Bronchial epithelial cell (primary cell): ENCODE results near the gene TNP2. TPM values are rescaled to one million over a fixed set of nuclear protein-coding genes. Genes with fewer than 3 reads are reported as not detected.
A peak's percentile ranks its signal among the peaks of the same experiment; 100 is the strongest.
"Not testable (repeated sequence)": the region's sequence is repeated elsewhere in the genome, so short reads cannot be mapped to it uniquely, and the experiment has no call there.

ENCODE experiments used
- DNase-seq: peaks from one replicate; pipeline ENCODE4 v3.0.0-alpha.2; 2010; ENCODE audit warnings: low read depth
- FAIRE-seq: peaks from 2 replicates; lab custom pipeline; 2011; peaks lifted over from hg19 to GRCh38; lab: Jason Lieb, UNC
- H3K27me3 ChIP-seq: 2 replicates; pipeline ENCODE4 v1.5.1; 2011; ENCODE audit warnings: low read length; ENCODE audit not compliant: control insufficient read depth, insufficient read depth
- H3K36me3 ChIP-seq: 2 replicates; pipeline ENCODE4 v1.5.1; 2011; ENCODE audit warnings: low read length; ENCODE audit not compliant: control insufficient read depth, insufficient read depth
- H3K4me3 ChIP-seq: 2 replicates; pipeline ENCODE4 v1.5.1; 2011; ENCODE audit warnings: mild to moderate bottlenecking, low read depth, low read length, control low read depth
- CTCF ChIP-seq: IDR thresholded peaks from 2 replicates; pipeline ENCODE4 v1.5.1; 2011; ENCODE audit warnings: mild to moderate bottlenecking, moderate library complexity, low read length, control low read depth, inconsistent platforms; ENCODE audit not compliant: insufficient read depth, severe bottlenecking
- total RNA-seq: library from RNA; depleted of rRNA; stranded (reverse); fragments of >200 nt; gene quantifications from 2 replicates; pipeline ENCODE4 v1.2.1, GENCODE V29; 2014

The TNP2 gene
- total RNA-seq, 1 donor from 2014 or later = not detected

- Histone ChIP-seq H3K27me3 (no peaks in the 10 kb centered on the region), H3K4me3 (no peak overlapping the region), H3K36me3 (no peaks in the 10 kb centered on the region)
- no peak for FAIRE-seq
- TF ChIP-seq CTCF = no peak
- DNase-seq = no peak
Measured at GRCh38 chr16:11224894-11225676, 44.0 kb downstream of the TNP2 start.

- TF ChIP-seq CTCF = no peak
- FAIRE-seq (no peak), DNase-seq (no peak)
- H3K36me3 ChIP-seq = no peaks in the 10 kb centered on the region
- H3K4me3 ChIP-seq = no peak overlapping the region
- no peaks in the 10 kb centered on the region for H3K27me3 ChIP-seq
Measured at GRCh38 chr16:11224096-11224893, 44.8 kb downstream of the TNP2 start.

- not testable (repeated sequence) for H3K36me3 ChIP-seq, H3K27me3 ChIP-seq, DNase-seq, FAIRE-seq, H3K4me3 ChIP-seq
Measured at GRCh38 chr16:11220507-11220906, 48.6 kb downstream of the TNP2 start.

DNA sequence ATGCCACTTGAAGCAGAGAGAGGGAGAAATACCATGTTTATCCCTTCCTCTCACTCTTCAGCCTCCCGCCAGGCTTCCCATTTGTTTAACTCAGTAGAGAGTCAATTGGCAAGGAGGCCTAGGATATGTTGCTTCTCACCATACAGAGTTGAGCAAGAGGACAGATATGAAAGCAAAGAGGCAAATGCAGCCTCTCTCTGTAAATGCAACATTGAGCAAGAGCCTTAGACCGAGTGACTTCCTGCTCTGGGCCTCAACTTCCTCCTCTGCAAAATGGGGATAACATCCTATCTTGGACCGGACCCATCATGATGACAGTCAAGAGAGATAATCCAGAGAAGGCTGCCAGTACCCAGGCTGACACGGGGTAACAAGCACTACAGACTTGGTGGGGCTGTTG is 49.9 kb downstream of the TNP2 start:
- no peak overlapping the region for H3K4me3 ChIP-seq
- no peak for TF ChIP-seq CTCF
- FAIRE-seq (no peak), DNase-seq (no peak)
- no peaks in the 10 kb centered on the region for H3K36me3 ChIP-seq
- no peaks in the 10 kb centered on the region for H3K27me3 ChIP-seq

GRCh38 chr16:11218604-11218962 is 50.5 kb downstream of the TNP2 start:
- Histone ChIP-seq H3K4me3 (no peak overlapping the region), H3K36me3 (no peaks in the 10 kb centered on the region), H3K27me3 (no peaks in the 10 kb centered on the region)
- TF ChIP-seq CTCF = peak; percentile 28
- DNase-seq (no peak), FAIRE-seq (no peak)

Other genes starting within 250 kb of the TNP2 start
- 0.77 and 0.79 TPM in 2 replicates for gene SOCS1, start 13.1 kb downstream of the TNP2 start, total RNA-seq
- gene PRM3, start 4.3 kb upstream of the TNP2 start, total RNA-seq = not detected in 2 replicates
- not detected in 2 replicates for gene PRM2, start 7.2 kb upstream of the TNP2 start, total RNA-seq
- not detected in 2 replicates for gene PRM1, start 12.0 kb upstream of the TNP2 start, total RNA-seq
- 2.6 and 3.8 TPM in 2 replicates for gene RMI2, start 76.1 kb upstream of the TNP2 start, total RNA-seq